Fibroblast of peridontal ligament (primary cell): ENCODE results near the gene MAX.
"Not testable (repeated sequence)": the region's sequence is repeated elsewhere in the genome, so short reads cannot be mapped to it uniquely, and the experiment has no call there.

Experiments used
- DNase-seq: peaks from one replicate; pipeline ENCODE4 v3.0.0-alpha.2; 2010; ENCODE audit errors: extremely low read depth

Gene MAX

GRCh38 chr14:65104791-65105190 lies 2.5 kb upstream of the MAX start:
- no peak for DNase-seq

GRCh38 chr14:65103150-65103760 lies 938 bp upstream of the MAX start:
- DNase-seq = peak; percentile 27

GRCh38 chr14:65101631-65102440 lies 481 bp downstream of the MAX start:
- DNase-seq = no peak

GRCh38 chr14:65100922-65101541 lies 1.3 kb downstream of the MAX start:
- DNase-seq = peak; percentile 33

- DNase-seq = peak; percentile 69
These were observed 3.7 kb downstream of the MAX start for GRCh38 chr14:65098586-65098985.

- no peak for DNase-seq
These were observed 5.8 kb downstream of the MAX start for GRCh38 chr14:65096323-65097089.

GRCh38 chr14:65095633-65096205 lies 6.6 kb downstream of the MAX start:
- DNase-seq = peak; percentile 95

GRCh38 chr14:65092349-65092748 lies 10.0 kb downstream of the MAX start:
- no peak for DNase-seq

- not testable (repeated sequence) for DNase-seq
These were observed 14.5 kb downstream of the MAX start for GRCh38 chr14:65087835-65088234.

- DNase-seq = not testable (repeated sequence)
These were observed 15.6 kb downstream of the MAX start for GRCh38 chr14:65086686-65087085.

- DNase-seq = no peak
These were observed 17.5 kb downstream of the MAX start for GRCh38 chr14:65084554-65085505.

GRCh38 chr14:65082930-65083329 lies 19.4 kb downstream of the MAX start:
- DNase-seq = no peak

GRCh38 chr14:65080960-65081747 lies 21.2 kb downstream of the MAX start:
- DNase-seq = peak; percentile 47

- no peak for DNase-seq
These were observed 22.5 kb downstream of the MAX start for GRCh38 chr14:65079768-65080167.

- DNase-seq = no peak
These were observed 23.1 kb downstream of the MAX start for GRCh38 chr14:65079201-65079600.

GRCh38 chr14:65077318-65077717 lies 25.0 kb downstream of the MAX start:
- DNase-seq = no peak

GRCh38 chr14:65075628-65076325 lies 26.5 kb downstream of the MAX start:
- DNase-seq = no peak

GRCh38 chr14:65074449-65075150 lies 27.7 kb downstream of the MAX start:
- DNase-seq = no peak
